HG03469 (cell line): ENCODE measurements around the gene MEG3.

Source experiments
- ATAC-seq: cut with Tn5 transposase; IDR thresholded peaks from one replicate; pipeline ENCODE4 v1.9.1; 2021; ENCODE audit warnings: mild to moderate bottlenecking, moderate library complexity, moderate number of reproducible peaks; ENCODE audit not compliant: unreplicated experiment

Gene MEG3

DNA sequence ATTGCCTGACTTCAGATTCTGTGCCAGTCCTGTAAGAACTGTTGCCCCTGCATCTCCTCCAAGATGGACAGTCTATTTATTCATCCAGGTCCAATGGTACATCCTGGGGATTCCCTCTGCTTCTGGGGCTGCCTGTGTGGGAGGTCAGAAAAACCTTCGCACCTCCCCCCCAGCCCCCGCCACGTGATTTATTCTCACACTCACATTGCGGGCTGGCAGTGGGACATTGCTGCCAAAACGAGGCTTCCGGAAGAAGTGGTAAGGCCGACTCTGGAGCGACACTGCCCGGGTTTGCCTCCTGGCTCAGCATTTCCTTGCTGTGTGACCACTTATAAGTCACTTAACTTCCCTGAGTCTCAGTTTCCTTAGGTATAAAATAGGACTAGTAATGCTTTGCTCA is 83.5 kb downstream of the MEG3 start:
- no peak for ATAC-seq
